Adrenal gland (tissue), 12 donors: ENCODE data around the gene TAF12. TPM values are rescaled to one million over a fixed set of nuclear protein-coding genes. Genes with fewer than 3 reads are reported as not detected.

Experiments
- DNase-seq, 7 donors: peaks; one replicate each; pipeline ENCODE4 v3.0.0-alpha.2; 2019 to 2020
- H3K27ac ChIP-seq, 5 donors: fragments of 200-600 bp; sonication (generic) in 4 of 5; 1 replicate in 3 of 5; 2 replicates in 2 of 5; pipeline versions ENCODE4 v1.5.1 to v1.8.0; 2016 to 2020; ENCODE audit warnings: mild to moderate bottlenecking in 1 of 5
- H3K27me3 ChIP-seq: fragments of 200-600 bp; 2 replicates; pipeline ENCODE4 v1.8.0; 2021
- H3K36me3 ChIP-seq, 2 donors: fragments of 200-600 bp; replicated peaks in 1 of 2; 1 replicate in 1 of 2; 2 replicates in 1 of 2; pipeline versions ENCODE4 v1.5.1 to v1.8.0; 2018 to 2022
- H3K4me1 ChIP-seq, 2 donors: fragments of 200-600 bp; replicated peaks in 1 of 2; 1 replicate in 1 of 2; 2 replicates in 1 of 2; pipeline versions ENCODE4 v1.5.1 to v1.8.0; 2018 to 2021
- H3K4me3 ChIP-seq, 4 donors: fragments of 200-600 bp; sonication (generic) in 3 of 4; one replicate each; pipeline ENCODE4 v1.5.1; 2016 to 2018
- H3K9me3 ChIP-seq, 3 donors: fragments of 200-600 bp; sonication (generic) in 1 of 3; replicated peaks in 1 of 3; 1 replicate in 2 of 3; 2 replicates in 1 of 3; pipeline versions ENCODE4 v1.5.1 to v1.8.0; 2016 to 2021
- CTCF ChIP-seq, 6 experiments: fragments of 450-650 bp in 4 of 6; fragments of 200-600 bp in 2 of 6; sonication (generic) in 1 of 6; IDR thresholded peaks; 1 replicate in 5 of 6; 2 replicates in 1 of 6; pipeline versions ENCODE4 v1.5.1 to v1.8.0; 2016 to 2021; ENCODE audit warnings: antibody characterized with exemption in 6 of 6, mild to moderate bottlenecking in 2 of 6, moderate library complexity in 1 of 6
- POLR2A ChIP-seq, 2 donors: fragments of 450-650 bp; IDR thresholded peaks; one replicate each; pipeline ENCODE4 v1.6.1; 2017; ENCODE audit warnings: antibody characterized with exemption in 2 of 2, mild to moderate bottlenecking in 2 of 2, moderate library complexity in 1 of 2
- WGBS, 4 donors: extraction: QIAGEN DNeasy Blood & Tissue Kit in 2 of 4; methylation state at CpG; one replicate each; pipeline versions ENCODE4 v1.1.5 to v1.1.7; 2013 to 2017; 5-methylcytosine and 5-hydroxymethylcytosine counted together
- intact Hi-C, 2 donors: fragments of 100-400 bp; cut with DNase I; formaldehyde crosslinking; loops; one replicate each; pipeline versions ENCODE4 v1.14.1 to v1.15.0; 2022 to 2023
- polyA plus RNA-seq, 3 donors: library from polyadenylated mRNA; stranded (reverse); fragments of 200-250 nt in 2 of 3; fragments of 350-450 nt in 1 of 3; fragmentation: Illumina TruSeq in 1 of 3; extraction: RNeasy Lipid Tissue Mini Kit (QIAGEN cat#74804) in 1 of 3; gene quantifications; one replicate each; pipeline ENCODE4 v1.2.3, GENCODE V29; 2013 to 2014
- total RNA-seq, 9 donors: library from RNA; depleted of rRNA in 4 of 9; stranded (reverse); fragments of >200 nt in 4 of 9; fragments of 120-200 nt in 1 of 9; fragmentation: NEBNext Ultra II Directional in 1 of 9; extraction: Animal tissue kit (Norgen Biotek cat#: 25700) in 1 of 9; gene quantifications; one replicate each; pipeline versions ENCODE4 v1.1.0 to v1.2.4, GENCODE V29; 2013 to 2023
- donor health status: healthy with polysubstance abuse.
- donor health status: Bipolar disorder and iron deficiency.
- donor health status: DM: yes; HTN: yes; CAD: no.
- donor health status: DM: no; HTN: no; CAD: no.
- donor health status: DM: no; HTN: no; CAD: no.
- donor health status: DM: yes; HTN: yes; CAD: no.

The TAF12 gene
- total and polyA plus RNA-seq, 12 donors: 12.2 to 35.0 (median 21.9) TPM

GRCh38 chr1:28668956-28669723 is 26.3 kb upstream of the TAF12 start:
- peaks cover 9 to 19% of the 10 kb centered on the region in 2 donors for H3K4me1 ChIP-seq
- H3K27me3 ChIP-seq: no peaks in the 10 kb centered on the region
- TF ChIP-seq CTCF (IDR thresholded peaks at IDR 0.05): no peak
- peak; percentile 22 to 69 for TF ChIP-seq POLR2A (IDR thresholded peaks at IDR 0.05)
- H3K27ac ChIP-seq: peak overlapping the region; percentile 81 to 97 (median 91)
- no peaks in the 10 kb centered on the region for H3K36me3 ChIP-seq
- no peaks in the 10 kb centered on the region for H3K9me3 ChIP-seq
- peak in 6 of 7 donors; percentile 28 to 57 (median 40) for DNase-seq
- H3K4me3 ChIP-seq: peak overlapping the region; percentile 27 to 99 (median 92)
- 0 to 5% (median 1%) methylated on average over 4 to 52 of the region's 63 CpGs for WGBS, 4 donors
- intact Hi-C loops: no loop called here

- Histone ChIP-seq H3K27me3 (no peaks in the 10 kb centered on the region), H3K4me1 (peaks cover 9 to 19% of the 10 kb centered on the region in 2 donors), H3K36me3 (no peaks in the 10 kb centered on the region), H3K4me3 (peak within 1 kb of the TSS; percentile 27 to 99 (median 92)), H3K9me3 (no peaks in the 10 kb centered on the region), H3K27ac (peak within 1 kb of the TSS; percentile 91 to 97 (median 93))
- 0 to 4% (median 2%) methylated on average over 7 to 52 of the region's 57 CpGs for WGBS, 4 donors
- peak in 1 of 6 experiments; percentile 34 for TF ChIP-seq CTCF (IDR thresholded peaks at IDR 0.05)
- peak in 1 of 2 donors; percentile 32 for TF ChIP-seq POLR2A (IDR thresholded peaks at IDR 0.05)
- peak; percentile 85 to 91 (median 89) for DNase-seq
- intact Hi-C loops: no loop called here
These were observed 25.5 kb upstream of the TAF12 start, which contains the start of gene GMEB1 for GRCh38 chr1:28668191-28668955. TSS of gene GMEB1 (plus strand) at chr1:28668784. CDS start at chr1:28683613, 14,829 bp downstream.

- 96% methylated on average over 9 to 12 of the region's 12 CpGs for WGBS, 4 donors
These were observed 23.9 kb upstream of the TAF12 start for GRCh38 chr1:28666806-28667205.

More at GRCh38 chr1:28666806-28667205, 23.9 kb upstream of the TAF12 start:
- Histone ChIP-seq H3K27ac (no peak overlapping the region), H3K4me3 (no peak overlapping the region), H3K9me3 (no peaks in the 10 kb centered on the region), H3K36me3 (no peaks in the 10 kb centered on the region), H3K27me3 (no peaks in the 10 kb centered on the region), H3K4me1 (peaks cover 9 to 19% of the 10 kb centered on the region in 2 donors)
- TF ChIP-seq CTCF (IDR thresholded peaks at IDR 0.05) (no peak), POLR2A (IDR thresholded peaks at IDR 0.05) (no peak)
- intact Hi-C loops: no loop called here
- no peak for DNase-seq
